HEK293T (cell line): ENCODE measurements around the gene NPC1.
"Not testable (repeated sequence)": the region's sequence is repeated elsewhere in the genome, so short reads cannot be mapped to it uniquely, and the experiment has no call there.

Source experiments
- CTCF ChIA-PET: fragments of 350-600 bp; formaldehyde crosslinking; extraction: SDS; loops from one replicate; lab custom pipeline; 2021; ENCODE audit warnings: antibody characterized with exemption, inconsistent platforms; lab: Yijun Ruan, JAX
- POLR2A ChIA-PET: fragments of 350-600 bp; formaldehyde crosslinking; extraction: SDS; loops from one replicate; lab custom pipeline; 2020; ENCODE audit warnings: antibody characterized with exemption, inconsistent platforms; lab: Yijun Ruan, JAX
- DNase-seq: peaks from one replicate; pipeline ENCODE4 v3.0.0; 2012; ENCODE audit warnings: mixed read lengths; ENCODE audit errors: extremely low spot score
- ARNT ChIP-seq: fragments of 450-650 bp; IDR thresholded peaks from 2 replicates; pipeline ENCODE4 v1.6.1; 2017; ENCODE audit warnings: mild to moderate bottlenecking
- BHLHE40 ChIP-seq: fragments of 450-650 bp; IDR thresholded peaks from 2 replicates; pipeline ENCODE4 v1.6.1; 2016; ENCODE audit warnings: mild to moderate bottlenecking, moderate library complexity, borderline replicate concordance
- CTBP1 ChIP-seq: fragments of 450-650 bp; IDR thresholded peaks from 2 replicates; pipeline ENCODE4 v1.6.1; 2016; ENCODE audit warnings: borderline replicate concordance
- ELF4 ChIP-seq: fragments of 450-650 bp; IDR thresholded peaks from 2 replicates; pipeline ENCODE4 v1.6.1; 2017; ENCODE audit warnings: antibody characterized with exemption
- FOXA1 ChIP-seq: fragments of 450-650 bp; IDR thresholded peaks from 2 replicates; pipeline ENCODE4 v1.6.1; 2016; ENCODE audit warnings: mild to moderate bottlenecking
- FOXK2 ChIP-seq: fragments of 450-650 bp; IDR thresholded peaks from 2 replicates; pipeline ENCODE4 v1.6.1; 2016; ENCODE audit warnings: mild to moderate bottlenecking
- FOXM1 ChIP-seq: fragments of 450-650 bp; IDR thresholded peaks from 2 replicates; pipeline ENCODE4 v1.6.1; 2017; ENCODE audit warnings: mild to moderate bottlenecking, borderline replicate concordance
- HDGF ChIP-seq: fragments of 450-650 bp; IDR thresholded peaks from 2 replicates; pipeline ENCODE4 v1.6.1; 2017; ENCODE audit warnings: antibody characterized with exemption, borderline replicate concordance
- L3MBTL2 ChIP-seq: fragments of 450-650 bp; conservative IDR thresholded peaks from 2 replicates; pipeline ENCODE4 v1.6.1; 2016; ENCODE audit warnings: mild to moderate bottlenecking
- LEF1 ChIP-seq: fragments of 450-650 bp; IDR thresholded peaks from 2 replicates; pipeline ENCODE4 v1.6.1; 2017; ENCODE audit warnings: mild to moderate bottlenecking, borderline replicate concordance
- NFRKB ChIP-seq: fragments of 450-650 bp; IDR thresholded peaks from 2 replicates; pipeline ENCODE4 v1.6.1; 2016; ENCODE audit warnings: mild to moderate bottlenecking, moderate library complexity
- SP1 ChIP-seq: fragments of 450-650 bp; IDR thresholded peaks from 2 replicates; pipeline ENCODE4 v1.6.1; 2017
- SUZ12 ChIP-seq: fragments of 450-650 bp; IDR thresholded peaks from 2 replicates; pipeline ENCODE4 v1.6.1; 2016; ENCODE audit warnings: mild to moderate bottlenecking
- TARDBP ChIP-seq: fragments of 450-650 bp; IDR thresholded peaks from 2 replicates; pipeline ENCODE4 v1.6.1; 2016
- ZNF384 ChIP-seq: fragments of 450-650 bp; IDR thresholded peaks from 2 replicates; pipeline ENCODE4 v1.6.1; 2016
- TF ChIP-seq, protein P1 (sequence below): fragments of 450-650 bp; IDR thresholded peaks from 2 replicates; pipeline ENCODE4 v1.6.1; 2016

Gene NPC1

DNA sequence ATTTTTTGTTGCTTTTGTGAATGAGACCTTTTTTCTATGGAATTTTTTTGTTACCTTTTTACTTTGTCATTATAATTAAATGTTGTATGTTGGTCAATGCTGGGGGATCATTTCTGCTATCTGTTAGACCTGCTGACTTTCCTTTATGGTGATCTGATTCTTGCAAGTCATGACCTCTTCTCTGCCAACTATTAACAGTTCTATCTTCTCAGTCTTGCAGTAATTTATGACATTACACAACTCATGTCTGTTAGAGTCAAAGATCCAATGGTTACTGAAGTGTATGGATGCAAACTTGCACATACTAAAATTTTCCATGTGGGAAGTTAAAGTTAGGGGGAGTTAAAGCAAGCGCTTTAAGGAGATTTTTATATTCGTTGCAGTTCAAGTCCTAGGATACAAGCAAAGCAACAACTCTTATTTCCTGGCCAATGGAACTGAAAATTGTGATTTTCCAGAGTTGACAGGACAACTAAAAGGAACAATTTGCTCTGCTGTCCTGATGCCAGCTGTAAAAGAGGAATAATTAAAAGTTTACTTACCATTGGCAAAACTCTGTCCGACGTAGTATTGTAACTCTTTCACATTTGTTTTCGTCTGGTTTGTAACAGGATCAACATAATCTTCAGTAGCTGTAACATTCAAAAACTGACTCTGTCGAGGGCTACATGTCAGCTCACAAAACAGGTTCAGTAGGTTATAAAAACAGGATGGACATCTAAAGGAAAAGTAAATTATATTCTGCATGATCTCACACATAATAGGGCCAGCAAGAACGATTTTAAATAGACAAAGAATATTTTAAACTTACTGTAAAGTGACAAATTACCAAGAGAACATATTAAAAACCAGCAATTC, 17.8 kb downstream of the NPC1 start:
- POLR2A ChIA-PET = no interaction called here

DNA sequence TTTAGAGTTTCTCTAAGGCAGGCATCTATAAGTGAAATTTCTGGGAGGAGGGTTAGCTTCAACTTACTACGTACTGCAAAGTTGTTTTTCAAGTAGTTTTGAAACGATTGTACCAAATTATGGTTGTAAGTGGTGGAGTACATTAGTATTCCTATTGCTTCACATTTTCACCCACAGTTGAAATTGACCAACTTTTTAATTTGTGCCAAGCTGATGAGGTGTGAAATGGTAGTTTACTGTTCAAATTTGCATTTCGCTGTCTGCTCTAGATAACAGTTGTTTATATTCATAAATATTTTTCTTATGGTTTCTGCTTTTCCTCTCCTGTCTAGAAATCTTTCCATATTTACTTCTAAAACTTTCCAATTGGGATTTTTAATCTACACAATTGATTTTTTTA, 18.6 kb downstream of the NPC1 start:
- no peak for DNase-seq
- POLR2A ChIA-PET = no interaction called here
- CTCF ChIA-PET = no interaction called here
- TF ChIP-seq HDGF = no peak
- no peak for TF ChIP-seq LEF1
- TF ChIP-seq L3MBTL2 = no peak
- no peak for TF ChIP-seq NFRKB
- TF ChIP-seq BHLHE40 = no peak
- TF ChIP-seq FOXM1 = no peak
- TF ChIP-seq, protein P1, sequence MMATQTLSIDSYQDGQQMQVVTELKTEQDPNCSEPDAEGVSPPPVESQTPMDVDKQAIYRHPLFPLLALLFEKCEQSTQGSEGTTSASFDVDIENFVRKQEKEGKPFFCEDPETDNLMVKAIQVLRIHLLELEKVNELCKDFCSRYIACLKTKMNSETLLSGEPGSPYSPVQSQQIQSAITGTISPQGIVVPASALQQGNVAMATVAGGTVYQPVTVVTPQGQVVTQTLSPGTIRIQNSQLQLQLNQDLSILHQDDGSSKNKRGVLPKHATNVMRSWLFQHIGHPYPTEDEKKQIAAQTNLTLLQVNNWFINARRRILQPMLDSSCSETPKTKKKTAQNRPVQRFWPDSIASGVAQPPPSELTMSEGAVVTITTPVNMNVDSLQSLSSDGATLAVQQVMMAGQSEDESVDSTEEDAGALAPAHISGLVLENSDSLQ = no peak
- no peak for TF ChIP-seq SP1
- no peak for TF ChIP-seq ARNT
- TF ChIP-seq FOXK2 = no peak
- TF ChIP-seq ZNF384 = no peak
- TF ChIP-seq SUZ12 = no peak
- no peak for TF ChIP-seq ELF4
- TF ChIP-seq TARDBP = no peak
- no peak for TF ChIP-seq FOXA1
- no peak for TF ChIP-seq CTBP1

More for the DNA sequence above, 17.8 kb downstream of the NPC1 start:
- no peak for DNase-seq
- CTCF ChIA-PET = no interaction called here
- TF ChIP-seq ARNT (no peak), LEF1 (no peak), ZNF384 (no peak), NFRKB (no peak), FOXK2 (no peak), SUZ12 (no peak), FOXM1 (no peak), SP1 (no peak), TARDBP (no peak), HDGF (no peak), ELF4 (no peak), FOXA1 (no peak), CTBP1 (no peak)
- TF ChIP-seq, protein P1 = no peak

DNA sequence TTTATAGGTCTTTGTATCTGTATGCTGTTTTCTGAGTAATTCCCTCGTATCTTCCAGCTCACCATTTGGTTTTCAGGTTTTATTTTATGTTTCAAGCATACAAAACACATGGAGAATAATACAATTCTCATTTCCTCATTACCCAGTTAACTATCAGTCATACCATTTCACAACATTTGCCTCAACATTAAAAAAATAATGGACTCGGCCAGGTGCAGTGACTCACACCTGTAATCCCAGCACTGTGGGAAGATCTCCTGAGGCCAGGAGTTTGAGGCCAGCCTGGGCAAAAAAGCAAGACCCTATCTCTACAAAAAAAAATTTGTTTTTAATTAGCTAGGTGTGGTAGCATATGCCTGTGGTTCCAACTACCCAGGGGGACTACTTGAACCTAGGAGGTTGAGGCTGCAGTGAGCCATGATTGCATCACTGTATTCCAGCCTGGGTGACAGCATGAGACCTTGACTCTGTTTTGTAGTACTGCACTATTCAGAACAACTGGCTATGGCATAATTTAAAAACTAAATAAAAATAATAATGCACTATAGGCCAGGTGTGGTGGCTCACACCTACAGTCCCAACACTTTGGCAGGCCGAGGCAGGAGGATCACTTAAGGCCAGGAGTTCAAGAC, 20.3 kb downstream of the NPC1 start:
- no peak for DNase-seq
- ChIA-PET POLR2A (no interaction called here), CTCF (no interaction called here)
- TF ChIP-seq TARDBP = no peak
- no peak for TF ChIP-seq FOXM1
- TF ChIP-seq FOXK2 = no peak
- no peak for TF ChIP-seq CTBP1
- TF ChIP-seq LEF1 = no peak
- TF ChIP-seq SP1 = no peak
- no peak for TF ChIP-seq ZNF384
- no peak for TF ChIP-seq ELF4

DNA sequence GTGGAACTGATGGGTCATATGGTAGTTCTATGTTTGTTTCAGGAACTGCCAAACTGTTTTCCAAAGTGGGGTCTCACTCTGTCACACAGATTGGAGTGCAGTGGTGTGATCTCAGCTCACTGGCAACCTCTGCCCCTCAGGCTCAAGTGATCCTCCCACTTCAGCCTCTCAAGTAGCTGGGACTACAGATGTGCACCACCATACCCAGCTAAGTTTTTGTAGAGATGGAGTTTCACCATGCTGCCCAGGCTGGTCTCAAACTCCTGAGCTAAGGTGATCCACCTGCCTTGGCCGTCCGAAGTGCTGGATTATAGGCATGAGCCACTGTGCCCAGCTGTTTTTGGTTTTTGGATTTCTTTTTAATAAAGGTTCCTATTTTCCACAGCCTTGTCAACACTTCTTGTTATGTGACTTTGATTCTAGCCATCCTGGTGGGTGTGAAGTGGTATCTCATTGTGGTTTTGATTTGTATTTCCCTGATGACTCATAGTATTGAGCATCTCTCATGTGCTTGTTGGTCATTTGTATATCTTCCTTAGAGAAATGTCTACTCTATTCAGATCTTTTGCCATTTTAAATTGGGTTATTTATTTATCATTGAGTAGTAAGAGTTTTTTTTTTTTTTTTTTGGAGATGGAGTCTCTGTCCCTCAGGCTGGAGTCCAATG, 22.8 kb downstream of the NPC1 start:
- TF ChIP-seq BHLHE40 (no peak), FOXM1 (no peak), NFRKB (no peak), TARDBP (no peak), ELF4 (no peak), FOXK2 (no peak), L3MBTL2 (no peak), HDGF (no peak)
- ChIA-PET POLR2A (no interaction called here), CTCF (interaction anchor here (2.4 kb wide), 1 partner anchor 48 kb away, joined by 7 read pairs; no protein-coding TSS in a partner anchor)
- no peak for DNase-seq

DNA sequence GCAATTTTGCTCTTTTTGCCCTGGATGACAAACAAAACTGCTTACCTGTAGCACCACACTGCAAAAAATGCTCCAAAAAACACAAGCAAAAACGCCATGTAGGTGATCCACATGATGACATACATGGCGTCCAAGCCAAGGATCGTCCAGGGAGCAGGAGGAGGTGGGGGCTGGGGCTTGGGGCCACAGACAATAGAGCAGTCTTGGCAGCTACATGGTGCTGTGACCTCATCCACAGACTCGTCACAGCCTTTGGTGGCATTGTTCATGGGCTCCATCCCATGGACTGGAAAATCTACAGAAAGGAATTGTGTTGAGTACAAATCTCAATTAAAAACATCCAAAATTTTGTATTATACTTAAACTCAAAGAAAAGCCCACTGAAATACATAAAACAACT, 26.1 kb downstream of the NPC1 start:
- ChIA-PET CTCF (interaction anchor here (0.6 kb wide), 1 partner anchor 597 kb away, joined by 3 read pairs; no protein-coding TSS in a partner anchor), POLR2A (no interaction called here)
- no peak for DNase-seq
- TF ChIP-seq SUZ12 (no peak), LEF1 (no peak), SP1 (no peak), ARNT (no peak), CTBP1 (no peak), FOXK2 (no peak), NFRKB (no peak), ZNF384 (no peak), FOXA1 (no peak), TARDBP (no peak), L3MBTL2 (no peak), ELF4 (no peak), FOXM1 (no peak), BHLHE40 (no peak), HDGF (no peak)
- TF ChIP-seq, protein P1 = no peak

DNA sequence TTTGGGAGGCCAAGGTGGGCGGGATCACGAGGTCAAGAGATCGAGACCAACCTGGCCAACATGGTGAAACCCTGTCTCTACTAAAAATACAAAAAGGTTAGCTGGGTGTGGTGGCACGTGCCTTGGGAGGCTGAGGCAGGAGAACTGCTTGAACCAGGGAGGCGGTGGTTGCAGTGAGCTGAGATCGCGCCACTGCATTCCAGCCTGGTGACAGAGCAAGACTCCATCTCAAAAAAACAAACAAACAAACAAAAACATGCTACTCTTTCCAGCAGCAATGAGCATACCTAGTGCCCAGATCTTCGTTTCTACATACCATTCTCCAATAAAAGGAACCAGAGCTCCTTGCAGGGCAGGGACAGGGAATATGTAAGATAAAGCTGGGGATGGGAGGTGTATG, 28.8 kb downstream of the NPC1 start:
- CTCF ChIA-PET = interaction anchor here (0.7 kb wide), 1 partner anchor 12 kb away, joined by 3 read pairs; no protein-coding TSS in a partner anchor
- POLR2A ChIA-PET, DNase-seq: not testable (repeated sequence)
